GM18870 (cell line): ENCODE results near the gene ALG9.

Source experiments
- ATAC-seq: cut with Tn5 transposase; IDR thresholded peaks from one replicate; pipeline ENCODE4 v1.9.1; 2021; ENCODE audit warnings: moderate library complexity; ENCODE audit not compliant: unreplicated experiment

ALG9 gene

GRCh38 chr11:111882202-111882601 lies 10.8 kb upstream of the ALG9 start:
- no peak for ATAC-seq

- no peak for ATAC-seq
Observed at GRCh38 chr11:111879637-111879960, 8.2 kb upstream of the ALG9 start.

GRCh38 chr11:111878849-111879636 lies 7.7 kb upstream of the ALG9 start, which contains the start of the genes CFAP68 and FDXACB1:
TSS of gene CFAP68 (plus strand) at chr11:111879541. CDS start at chr11:111879561, 20 bp downstream.
TSS of gene FDXACB1 (minus strand) at chr11:111879165. CDS start at chr11:111879132, 33 bp downstream.
- peak; percentile 80 for ATAC-seq

- ATAC-seq, result no peak
Observed at GRCh38 chr11:111878385-111878848, 7.0 kb upstream of the ALG9 start.

- ATAC-seq, result no peak
Observed at GRCh38 chr11:111871693-111872161, 346 bp upstream of the ALG9 start.

- peak; percentile 6 for ATAC-seq
Observed at GRCh38 chr11:111870522-111870885, 877 bp downstream of the ALG9 start.

GRCh38 chr11:111870113-111870512 lies 1.3 kb downstream of the ALG9 start:
- ATAC-seq, result no peak

GRCh38 chr11:111860257-111860656 lies 11.1 kb downstream of the ALG9 start:
- ATAC-seq, result no peak

GRCh38 chr11:111855506-111855905 lies 15.9 kb downstream of the ALG9 start:
- no peak for ATAC-seq

GRCh38 chr11:111852103-111852502 lies 19.3 kb downstream of the ALG9 start:
- ATAC-seq, result no peak

GRCh38 chr11:111851636-111852035 lies 19.7 kb downstream of the ALG9 start:
- ATAC-seq, result no peak

- ATAC-seq, result no peak
Observed at GRCh38 chr11:111851067-111851466, 20.3 kb downstream of the ALG9 start.

GRCh38 chr11:111849631-111850030 lies 21.8 kb downstream of the ALG9 start:
- no peak for ATAC-seq

- no peak for ATAC-seq
Observed at GRCh38 chr11:111846636-111847035, 24.7 kb downstream of the ALG9 start.

- ATAC-seq, result no peak
Observed at GRCh38 chr11:111846063-111846462, 25.3 kb downstream of the ALG9 start.

GRCh38 chr11:111845276-111846028 lies 25.9 kb downstream of the ALG9 start:
- no peak for ATAC-seq

GRCh38 chr11:111843661-111844060 lies 27.7 kb downstream of the ALG9 start:
- no peak for ATAC-seq

GRCh38 chr11:111841370-111842053 lies 29.9 kb downstream of the ALG9 start:
- ATAC-seq, result no peak

- ATAC-seq, result no peak
Observed at GRCh38 chr11:111840143-111840542, 31.2 kb downstream of the ALG9 start.

GRCh38 chr11:111838054-111838453 lies 33.3 kb downstream of the ALG9 start:
- ATAC-seq, result no peak

- ATAC-seq, result no peak
Observed at GRCh38 chr11:111837366-111837891, 34.0 kb downstream of the ALG9 start.
